ENCODE data around the gene RABGAP1L. TPM values are rescaled to one million over a fixed set of nuclear protein-coding genes. Genes with fewer than 3 reads are reported as not detected.
A peak's percentile ranks its signal among the peaks of the same experiment; 100 is the strongest.

The RABGAP1L gene
- total and polyA plus RNA-seq, 5 experiments from 2014 or later: 36.8 to 93.6 (median 59.8) TPM

DNA sequence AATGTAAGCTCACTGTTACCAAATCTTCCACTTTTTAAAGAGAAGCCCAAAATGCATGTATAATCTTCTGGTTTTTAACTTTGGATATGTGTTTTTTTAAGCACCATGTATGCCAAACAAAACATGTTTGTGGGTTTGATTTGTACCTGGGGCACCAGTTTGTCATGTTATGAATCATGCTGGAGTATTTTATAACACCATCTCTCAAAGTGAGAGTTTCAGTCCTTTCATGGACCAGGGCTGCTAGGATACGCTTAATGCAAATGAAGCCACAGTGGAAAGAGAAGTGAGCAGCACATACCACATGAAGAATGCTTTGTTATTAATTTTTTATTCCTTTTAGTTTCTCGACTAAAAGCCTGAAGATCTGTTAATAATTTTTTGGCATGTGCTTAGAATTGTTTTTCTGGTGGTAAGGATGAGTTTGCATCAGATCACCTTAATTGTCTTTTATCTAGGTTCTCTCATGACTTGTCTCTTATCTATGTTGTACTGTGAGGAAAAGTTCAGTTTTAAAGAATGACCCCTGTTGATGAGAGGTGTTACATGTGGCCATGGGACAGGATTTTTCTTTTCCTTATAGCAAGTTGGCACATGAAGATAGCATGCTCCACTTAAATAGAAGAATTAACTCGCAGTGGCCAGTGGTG, 2.0 kb upstream of the RABGAP1L start:
- Mint-ChIP-seq H3K36me3 (no peaks in the 10 kb centered on the region), H3K27ac (peak overlapping the region in 4 of 10 donors; percentile 0 to 93 (median 39)), H3K4me1 (peaks cover 16 to 57% (median 42%) of the 10 kb centered on the region in 4 donors), H3K4me3 (peak overlapping the region in 3 of 10 donors; percentile 1 to 94 (median 61)), H3K9me3 (no peaks in the 10 kb centered on the region), H3K27me3 (peaks cover 0 to 1% (median 0%) of the 10 kb centered on the region in 5 donors)
- POLR2A ChIA-PET: no interaction called here
- DNase-seq (no peak), ATAC-seq (no peak)

DNA sequence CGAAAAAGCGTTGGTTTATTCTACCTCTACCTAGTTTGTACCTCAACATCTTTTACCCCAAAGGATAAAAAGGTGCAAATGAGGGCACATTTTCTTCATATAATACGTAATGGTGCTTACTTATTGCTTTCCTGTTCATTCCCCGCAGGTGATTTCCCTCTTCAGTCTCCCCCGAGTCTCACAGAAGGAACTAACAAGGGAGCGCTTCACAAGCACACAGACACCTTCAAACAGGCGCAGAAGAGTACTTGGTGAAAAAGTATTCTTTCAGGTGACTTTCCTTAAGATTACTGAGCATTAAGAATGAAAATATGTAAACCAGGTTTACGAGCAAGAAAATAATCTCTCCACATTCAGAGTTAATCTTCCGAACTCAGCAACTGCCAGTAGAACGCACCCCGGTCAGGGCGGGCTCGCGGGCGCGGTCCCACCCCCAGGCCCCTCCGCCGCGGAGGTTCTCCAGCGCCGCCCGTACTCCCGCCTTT, 511 bp upstream of the RABGAP1L start:
- H3K36me3 Mint-ChIP-seq: no peaks in the 10 kb centered on the region
- H3K27me3 Mint-ChIP-seq: peaks cover 0 to 1% (median 0%) of the 10 kb centered on the region in 5 donors
- ATAC-seq: peak; percentile 24 to 48
- POLR2A ChIA-PET: interaction anchor here (0.6 to 1.4 kb wide), 4 partner anchors 136 to 841 kb away, joined by 3 to 5 read pairs (median 4); partner anchors contain the start of genes CACYBP, KLHL20, RC3H1 and ZBTB37
- peak overlapping the region; percentile 82 to 99 (median 97) for H3K27ac Mint-ChIP-seq
- peaks cover 18 to 50% (median 44%) of the 10 kb centered on the region in 4 donors for H3K4me1 Mint-ChIP-seq
- no peaks in the 10 kb centered on the region for H3K9me3 Mint-ChIP-seq
- DNase-seq: peak in 3 of 10 donors; percentile 6 to 33 (median 12)
- peak overlapping the region; percentile 88 to 99 (median 96) for H3K4me3 Mint-ChIP-seq

DNA sequence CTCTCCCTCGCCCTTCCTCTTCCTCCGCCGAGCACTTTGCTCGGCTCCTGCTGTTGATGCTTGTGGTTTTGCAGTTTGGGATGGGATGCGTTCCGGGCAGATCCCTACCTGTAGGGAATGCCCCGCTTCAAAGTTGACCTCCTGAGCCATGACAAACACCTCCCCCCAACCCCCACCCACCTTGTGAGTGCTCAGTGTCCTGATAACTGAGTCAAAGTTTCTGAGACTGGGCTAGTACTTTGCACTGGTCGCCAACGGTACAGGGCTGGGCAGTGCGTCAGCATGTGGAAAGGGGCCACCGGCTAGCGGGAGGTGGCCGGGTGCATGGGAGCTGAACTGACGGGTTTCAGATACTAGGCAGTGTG, 771 bp downstream of the RABGAP1L start:
- H3K27ac Mint-ChIP-seq: peak overlapping the region; percentile 51 to 99 (median 95)
- H3K9me3 Mint-ChIP-seq: no peaks in the 10 kb centered on the region
- POLR2A ChIA-PET: interaction anchor here (0.5 to 0.7 kb wide), 3 partner anchors 13 to 683 kb away, joined by 3 read pairs; partner anchors contain the start of gene PRDX6
- H3K36me3 Mint-ChIP-seq: peaks cover 0 to 3% (median 0%) of the 10 kb centered on the region in 3 donors
- ATAC-seq (no peak), DNase-seq (peak in 5 of 10 donors; percentile 6 to 60 (median 6))
- peaks cover 20 to 56% (median 50%) of the 10 kb centered on the region in 4 donors for H3K4me1 Mint-ChIP-seq
- no peaks in the 10 kb centered on the region for H3K27me3 Mint-ChIP-seq
- H3K4me3 Mint-ChIP-seq: peak overlapping the region; percentile 88 to 99 (median 96)

DNA sequence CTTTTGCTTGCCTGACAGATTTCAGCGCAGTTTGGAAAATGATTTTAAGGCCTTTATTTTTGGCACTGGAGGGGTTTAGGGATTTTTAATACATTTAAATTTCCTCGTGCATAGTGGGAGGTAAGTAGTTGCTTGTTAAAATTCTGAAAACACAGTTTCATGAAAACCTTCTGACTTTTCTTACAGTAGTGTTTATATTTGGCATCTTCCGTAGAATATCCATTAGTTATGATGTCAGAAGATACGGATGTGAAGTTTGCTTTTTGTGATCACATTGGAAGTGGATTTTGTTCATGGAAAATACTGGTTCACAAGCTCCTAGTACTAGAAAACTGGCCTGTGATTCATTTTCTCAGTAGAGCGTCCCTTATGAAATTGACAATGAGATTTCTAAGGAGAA, 1.3 kb downstream of the RABGAP1L start:
- POLR2A ChIA-PET: interaction anchor here (0.6 kb wide), 1 partner anchor 12 kb away, joined by 3 read pairs; no protein-coding TSS in a partner anchor
- Mint-ChIP-seq H3K27me3 (no peaks in the 10 kb centered on the region), H3K27ac (peak overlapping the region in 8 of 10 donors; percentile 51 to 99 (median 95)), H3K9me3 (no peaks in the 10 kb centered on the region), H3K4me3 (peak overlapping the region; percentile 88 to 99 (median 96)), H3K36me3 (peaks cover 0 to 5% (median 0%) of the 10 kb centered on the region in 3 donors), H3K4me1 (peaks cover 20 to 60% (median 52%) of the 10 kb centered on the region in 4 donors)
- DNase-seq (no peak), ATAC-seq (no peak)

DNA sequence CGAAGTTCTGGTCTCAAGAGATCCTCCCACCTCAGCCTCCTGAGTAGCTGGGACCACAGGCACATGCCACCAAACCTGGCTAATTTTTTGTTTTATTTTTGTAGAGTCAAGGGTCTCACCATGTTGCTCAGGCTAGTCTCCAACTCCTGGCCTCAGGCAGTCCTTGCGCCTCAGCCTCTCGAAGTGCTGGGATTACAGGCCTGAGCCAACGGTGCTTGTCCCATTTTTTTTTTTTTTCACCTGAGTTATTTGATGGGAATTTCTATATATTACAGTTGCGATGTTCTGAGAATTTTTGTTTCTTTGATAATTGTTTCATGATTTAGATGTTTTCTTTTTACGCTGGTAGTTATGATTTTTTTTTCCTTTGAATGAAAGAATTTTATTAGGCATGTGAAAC, 2.5 kb downstream of the RABGAP1L start:
- ATAC-seq (no peak), DNase-seq (no peak)
- H3K4me3 Mint-ChIP-seq: peak overlapping the region in 5 of 10 donors; percentile 5 to 80 (median 41)
- H3K27ac Mint-ChIP-seq: peak overlapping the region in 2 of 10 donors; percentile 20 to 28
- H3K9me3 Mint-ChIP-seq: no peaks in the 10 kb centered on the region
- H3K4me1 Mint-ChIP-seq: peaks cover 20 to 72% (median 64%) of the 10 kb centered on the region in 4 donors
- POLR2A ChIA-PET: interaction anchor here (1.4 kb wide), 1 partner anchor 139 kb away, joined by 4 read pairs; no protein-coding TSS in a partner anchor
- H3K27me3 Mint-ChIP-seq: no peaks in the 10 kb centered on the region
- peaks cover 0 to 6% (median 0%) of the 10 kb centered on the region in 3 donors for H3K36me3 Mint-ChIP-seq

DNA sequence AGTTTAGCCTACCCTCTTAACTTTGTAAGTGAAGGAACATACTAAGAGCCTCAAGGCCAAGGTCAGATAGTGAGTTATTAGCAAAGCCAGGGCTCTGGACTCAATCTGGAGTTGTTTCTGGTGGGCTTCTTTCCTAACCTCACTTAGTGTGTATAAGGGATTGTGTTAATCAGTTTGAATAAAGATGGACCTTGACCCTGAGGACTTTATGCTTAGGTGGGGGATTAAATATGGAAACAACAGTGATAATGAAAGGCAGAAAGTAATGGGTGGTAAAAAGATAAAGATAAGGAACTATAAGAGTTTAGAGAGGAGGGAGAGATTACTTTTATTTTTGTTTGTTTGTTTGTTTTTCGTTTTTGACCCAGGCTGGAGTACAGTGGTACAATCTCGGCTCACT, 5.5 kb downstream of the RABGAP1L start:
- Mint-ChIP-seq H3K9me3 (no peaks in the 10 kb centered on the region), H3K27ac (peak overlapping the region in 2 of 10 donors; percentile 7 to 14), H3K4me3 (no peak overlapping the region), H3K36me3 (peaks cover 0 to 6% (median 0%) of the 10 kb centered on the region in 3 donors), H3K27me3 (no peaks in the 10 kb centered on the region), H3K4me1 (peaks cover 16 to 69% (median 60%) of the 10 kb centered on the region in 4 donors)
- no peak for DNase-seq
- no peak for ATAC-seq
- POLR2A ChIA-PET: no interaction called here

DNA sequence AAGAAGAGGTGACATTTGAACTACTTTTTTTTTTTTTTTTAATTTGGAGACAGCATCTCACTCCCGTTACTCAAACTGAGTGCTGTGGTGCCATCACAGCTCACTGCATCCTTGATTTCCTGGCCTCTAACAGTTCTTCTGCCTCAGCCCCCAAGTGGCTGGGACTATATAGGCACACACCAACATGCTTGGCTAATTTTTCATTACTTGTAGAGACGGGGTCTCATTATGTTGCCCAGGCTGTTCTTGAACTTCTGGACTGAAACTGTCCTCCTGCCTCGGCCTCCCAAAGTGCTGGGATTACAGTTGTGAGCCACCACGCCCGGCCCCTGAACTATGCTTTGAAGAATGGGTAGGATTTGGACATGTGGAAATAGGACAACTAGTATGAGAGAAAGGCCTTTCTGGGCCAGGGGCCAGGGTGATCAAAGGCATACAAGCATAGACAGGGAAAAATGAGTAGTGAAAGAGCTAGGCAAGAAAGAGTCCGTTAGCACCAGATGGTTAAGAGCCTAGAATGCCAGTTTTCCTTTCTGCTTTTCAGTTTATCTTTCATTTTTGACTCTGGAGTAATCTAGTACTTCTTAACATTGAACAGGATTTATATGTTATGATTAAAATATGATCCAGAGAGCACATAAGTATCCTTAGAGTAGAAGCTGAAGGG, 6.3 kb downstream of the RABGAP1L start:
- H3K4me1 Mint-ChIP-seq: peaks cover 13 to 68% (median 55%) of the 10 kb centered on the region in 4 donors
- peak overlapping the region in 5 of 10 donors; percentile 14 to 78 (median 43) for H3K27ac Mint-ChIP-seq
- DNase-seq (no peak), ATAC-seq (no peak)
- POLR2A ChIA-PET: interaction anchor here (0.5 kb wide), 1 partner anchor 758 kb away, joined by 5 read pairs; no protein-coding TSS in a partner anchor
- peak overlapping the region in 1 of 10 donors; percentile 30 for H3K4me3 Mint-ChIP-seq
- H3K27me3 Mint-ChIP-seq: no peaks in the 10 kb centered on the region
- H3K9me3 Mint-ChIP-seq: no peaks in the 10 kb centered on the region
- H3K36me3 Mint-ChIP-seq: peaks cover 0 to 6% (median 6%) of the 10 kb centered on the region in 3 donors

DNA sequence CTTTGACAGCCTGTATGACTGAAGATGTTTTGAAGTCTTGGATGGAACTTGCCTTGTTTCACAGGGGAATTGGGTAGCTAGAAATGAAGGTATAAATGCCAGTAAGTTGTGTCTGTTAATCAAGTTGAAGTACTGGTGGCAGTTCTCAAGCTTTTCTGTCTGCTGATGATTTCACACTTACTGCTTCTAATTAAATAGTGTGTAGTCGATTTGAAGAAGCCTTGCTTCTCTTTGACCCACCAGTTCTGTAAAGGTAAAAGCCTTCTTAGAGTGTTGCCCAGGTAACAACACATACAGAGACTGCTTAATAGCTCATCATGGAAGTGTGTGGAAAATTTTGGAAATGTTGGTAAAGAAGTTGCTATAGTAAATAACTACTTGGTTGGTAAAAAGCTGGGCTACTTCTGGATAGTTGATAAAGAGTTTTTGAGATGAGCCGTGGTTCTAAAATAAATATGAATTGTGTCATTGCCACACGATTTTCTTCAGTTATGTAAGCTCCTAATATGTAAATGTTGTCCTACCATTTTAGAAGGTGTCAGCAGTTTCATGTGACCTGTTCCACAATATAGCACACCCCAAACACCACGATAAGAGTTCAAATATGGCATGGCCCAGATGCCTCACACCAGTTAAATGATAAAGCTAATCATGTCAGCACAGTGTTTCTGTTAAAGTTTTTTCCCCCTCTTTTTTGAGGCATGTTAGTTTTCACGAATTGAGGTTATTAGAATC, 7.4 kb downstream of the RABGAP1L start:
- H3K4me3 Mint-ChIP-seq: no peak overlapping the region
- H3K36me3 Mint-ChIP-seq: peaks cover 0 to 8% (median 6%) of the 10 kb centered on the region in 3 donors
- peak overlapping the region in 1 of 10 donors; percentile 78 for H3K27ac Mint-ChIP-seq
- no peaks in the 10 kb centered on the region for H3K27me3 Mint-ChIP-seq
- POLR2A ChIA-PET: interaction anchor here (0.5 kb wide), 1 partner anchor 759 kb away, joined by 5 read pairs; no protein-coding TSS in a partner anchor
- H3K9me3 Mint-ChIP-seq: no peaks in the 10 kb centered on the region
- H3K4me1 Mint-ChIP-seq: peaks cover 10 to 64% (median 51%) of the 10 kb centered on the region in 4 donors
- no peak for DNase-seq
- no peak for ATAC-seq

DNA sequence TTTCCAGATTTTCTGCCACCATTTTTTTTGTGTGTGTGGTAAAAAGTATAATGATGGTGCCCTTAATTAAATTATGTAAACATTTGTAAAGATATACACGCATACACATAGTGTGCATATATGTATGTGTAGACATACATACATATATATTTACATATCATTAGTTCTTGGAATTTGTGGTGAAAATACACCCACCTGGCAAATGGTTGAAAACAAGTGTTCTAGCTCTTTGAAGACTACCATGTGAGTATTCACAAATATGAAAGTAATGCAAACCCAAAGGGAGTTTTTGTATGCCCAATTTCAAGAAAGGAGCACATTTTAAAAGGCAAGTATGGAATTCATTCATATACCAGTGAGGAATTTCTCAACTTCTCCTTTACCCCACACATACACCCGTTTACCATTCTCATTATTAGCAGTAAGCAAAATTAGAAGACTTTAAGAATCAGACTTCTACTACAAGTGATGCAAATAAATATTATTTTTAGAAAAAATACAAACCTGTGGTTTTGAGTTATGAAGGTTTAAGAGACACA, 8.0 kb downstream of the RABGAP1L start:
- H3K4me3 Mint-ChIP-seq: no peak overlapping the region
- ATAC-seq: no peak
- no peak overlapping the region for H3K27ac Mint-ChIP-seq

DNA sequence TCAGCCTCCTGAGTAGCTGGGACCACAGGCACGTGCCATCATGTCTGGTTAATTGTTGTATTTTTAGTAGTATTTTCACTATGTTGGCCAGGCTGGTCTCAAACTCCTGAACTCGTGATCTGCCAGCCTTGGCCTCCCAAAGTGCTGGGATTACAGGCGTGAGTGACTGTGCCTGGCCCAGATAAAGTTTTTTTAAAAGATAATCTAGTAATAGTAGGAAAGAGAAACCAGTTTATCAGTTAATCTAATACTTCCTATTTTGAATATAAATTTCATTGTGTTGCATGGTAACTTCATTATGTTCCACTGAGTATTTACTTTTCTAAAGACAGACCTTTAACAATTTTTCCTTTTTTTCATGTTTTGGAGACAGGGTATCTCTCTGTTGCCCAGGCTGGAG, 10.0 kb downstream of the RABGAP1L start:
- Mint-ChIP-seq H3K27me3 (no peaks in the 10 kb centered on the region), H3K4me1 (peaks cover 16 to 64% (median 50%) of the 10 kb centered on the region in 4 donors), H3K9me3 (no peaks in the 10 kb centered on the region), H3K27ac (no peak overlapping the region), H3K4me3 (peak overlapping the region in 1 of 10 donors; percentile 27), H3K36me3 (peaks cover 0 to 8% (median 6%) of the 10 kb centered on the region in 3 donors)
- ATAC-seq (no peak), DNase-seq (no peak)
- POLR2A ChIA-PET: no interaction called here

More for the DNA sequence above, 8.0 kb downstream of the RABGAP1L start:
- Mint-ChIP-seq H3K9me3 (no peaks in the 10 kb centered on the region), H3K36me3 (peaks cover 0 to 8% (median 6%) of the 10 kb centered on the region in 3 donors), H3K4me1 (peaks cover 14 to 64% (median 49%) of the 10 kb centered on the region in 4 donors), H3K27me3 (no peaks in the 10 kb centered on the region)
- POLR2A ChIA-PET: interaction anchor here (0.6 kb wide), 1 partner anchor 1768 kb away, joined by 4 read pairs; no protein-coding TSS in a partner anchor
- DNase-seq: no peak

DNA sequence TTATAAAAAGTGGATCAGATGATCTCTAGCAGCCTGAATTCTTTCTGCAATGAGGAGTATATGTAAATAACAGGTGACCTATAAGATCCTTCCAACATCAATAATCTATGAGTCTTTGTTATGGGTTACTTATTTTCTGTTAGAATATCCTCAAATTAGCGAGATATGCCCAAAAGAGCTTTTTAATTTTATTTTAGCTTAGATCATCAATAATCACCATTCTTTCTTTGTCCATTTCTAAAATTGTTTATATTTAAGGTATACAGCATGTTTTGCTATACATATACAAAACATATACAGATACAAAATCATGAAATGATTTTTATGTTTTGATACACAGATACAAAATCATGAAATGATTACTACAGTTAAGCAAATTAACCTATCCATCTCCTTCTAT, 11.8 kb downstream of the RABGAP1L start:
- H3K27ac Mint-ChIP-seq: peak overlapping the region in 1 of 10 donors; percentile 78
- POLR2A ChIA-PET: no interaction called here
- H3K36me3 Mint-ChIP-seq: peaks cover 0 to 13% (median 0%) of the 10 kb centered on the region in 3 donors
- ATAC-seq (no peak), DNase-seq (no peak)
- no peak overlapping the region for H3K4me3 Mint-ChIP-seq
- no peaks in the 10 kb centered on the region for H3K27me3 Mint-ChIP-seq
- H3K4me1 Mint-ChIP-seq: peaks cover 13 to 53% (median 43%) of the 10 kb centered on the region in 4 donors
- H3K9me3 Mint-ChIP-seq: no peaks in the 10 kb centered on the region

All from naive thymus-derived CD8-positive, alpha-beta T cell (primary cell).